NCI-H1105 (cell line): ENCODE measurements around the gene MAP2.

Experiments
- DNase-seq: peaks from one replicate; lab custom pipeline; 2025; lab: John Stamatoyannopoulos, UW

MAP2 gene, protein sequence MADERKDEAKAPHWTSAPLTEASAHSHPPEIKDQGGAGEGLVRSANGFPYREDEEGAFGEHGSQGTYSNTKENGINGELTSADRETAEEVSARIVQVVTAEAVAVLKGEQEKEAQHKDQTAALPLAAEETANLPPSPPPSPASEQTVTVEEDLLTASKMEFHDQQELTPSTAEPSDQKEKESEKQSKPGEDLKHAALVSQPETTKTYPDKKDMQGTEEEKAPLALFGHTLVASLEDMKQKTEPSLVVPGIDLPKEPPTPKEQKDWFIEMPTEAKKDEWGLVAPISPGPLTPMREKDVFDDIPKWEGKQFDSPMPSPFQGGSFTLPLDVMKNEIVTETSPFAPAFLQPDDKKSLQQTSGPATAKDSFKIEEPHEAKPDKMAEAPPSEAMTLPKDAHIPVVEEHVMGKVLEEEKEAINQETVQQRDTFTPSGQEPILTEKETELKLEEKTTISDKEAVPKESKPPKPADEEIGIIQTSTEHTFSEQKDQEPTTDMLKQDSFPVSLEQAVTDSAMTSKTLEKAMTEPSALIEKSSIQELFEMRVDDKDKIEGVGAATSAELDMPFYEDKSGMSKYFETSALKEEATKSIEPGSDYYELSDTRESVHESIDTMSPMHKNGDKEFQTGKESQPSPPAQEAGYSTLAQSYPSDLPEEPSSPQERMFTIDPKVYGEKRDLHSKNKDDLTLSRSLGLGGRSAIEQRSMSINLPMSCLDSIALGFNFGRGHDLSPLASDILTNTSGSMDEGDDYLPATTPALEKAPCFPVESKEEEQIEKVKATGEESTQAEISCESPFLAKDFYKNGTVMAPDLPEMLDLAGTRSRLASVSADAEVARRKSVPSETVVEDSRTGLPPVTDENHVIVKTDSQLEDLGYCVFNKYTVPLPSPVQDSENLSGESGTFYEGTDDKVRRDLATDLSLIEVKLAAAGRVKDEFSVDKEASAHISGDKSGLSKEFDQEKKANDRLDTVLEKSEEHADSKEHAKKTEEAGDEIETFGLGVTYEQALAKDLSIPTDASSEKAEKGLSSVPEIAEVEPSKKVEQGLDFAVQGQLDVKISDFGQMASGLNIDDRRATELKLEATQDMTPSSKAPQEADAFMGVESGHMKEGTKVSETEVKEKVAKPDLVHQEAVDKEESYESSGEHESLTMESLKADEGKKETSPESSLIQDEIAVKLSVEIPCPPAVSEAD (N-terminal part only)

DNA sequence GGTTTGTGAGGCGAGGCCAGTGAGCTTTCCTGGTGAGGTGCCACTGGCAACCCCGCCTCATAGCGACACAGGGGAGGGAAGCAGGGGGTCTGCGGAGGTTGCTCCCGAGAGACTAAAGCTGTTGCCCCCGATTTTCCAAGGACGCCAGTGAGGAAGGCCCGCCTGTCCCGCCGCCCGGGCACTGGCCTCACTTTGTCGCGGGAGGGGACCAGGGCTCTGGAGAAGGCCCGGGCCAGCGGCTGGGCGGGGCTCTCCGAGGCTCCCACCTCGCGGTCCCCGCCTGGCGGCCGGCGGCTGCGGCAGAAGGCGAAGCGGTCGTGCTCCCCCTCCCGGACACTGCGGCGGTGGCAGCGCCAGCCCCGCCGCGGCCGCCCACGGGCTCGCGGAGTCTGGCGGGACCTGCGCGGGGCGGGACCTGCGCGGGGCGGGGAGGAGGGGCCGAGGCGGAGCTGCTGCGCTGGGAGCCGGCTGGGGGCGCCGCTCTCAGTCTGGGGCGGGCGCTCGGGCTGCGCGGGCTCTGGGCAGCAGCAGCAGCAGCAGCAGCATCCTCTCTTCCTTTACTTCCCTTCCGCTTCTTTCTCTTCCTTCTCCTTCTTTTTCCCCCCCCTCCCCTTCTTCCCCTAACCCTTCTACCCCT is at the start of gene MAP2:
TSS of gene MAP2 (plus strand) at position 486 of the 637 bp plus-strand sequence. CDS start 229,124 bp downstream, outside the sequence.
- DNase-seq = peak; percentile 77

DNA sequence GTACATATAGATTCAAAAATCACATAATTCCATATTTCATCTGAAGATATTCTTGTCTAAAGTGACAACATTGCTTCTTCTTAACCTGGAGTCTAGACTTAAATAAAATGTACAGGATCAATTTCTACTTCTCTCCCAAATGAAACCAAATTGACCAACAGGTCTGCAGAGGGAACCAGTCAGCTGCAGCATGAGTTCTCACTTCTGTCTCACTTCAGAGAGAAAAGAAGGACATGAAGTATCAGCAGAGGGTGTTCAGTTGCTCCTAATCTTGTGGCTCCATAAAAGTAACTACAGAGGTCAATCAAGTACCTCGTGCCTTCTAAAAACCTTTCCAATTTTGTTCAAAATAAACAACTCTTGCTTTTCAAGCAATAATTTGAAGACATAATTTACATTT is 47.2 kb upstream of the MAP2 start:
- no peak for DNase-seq

DNA sequence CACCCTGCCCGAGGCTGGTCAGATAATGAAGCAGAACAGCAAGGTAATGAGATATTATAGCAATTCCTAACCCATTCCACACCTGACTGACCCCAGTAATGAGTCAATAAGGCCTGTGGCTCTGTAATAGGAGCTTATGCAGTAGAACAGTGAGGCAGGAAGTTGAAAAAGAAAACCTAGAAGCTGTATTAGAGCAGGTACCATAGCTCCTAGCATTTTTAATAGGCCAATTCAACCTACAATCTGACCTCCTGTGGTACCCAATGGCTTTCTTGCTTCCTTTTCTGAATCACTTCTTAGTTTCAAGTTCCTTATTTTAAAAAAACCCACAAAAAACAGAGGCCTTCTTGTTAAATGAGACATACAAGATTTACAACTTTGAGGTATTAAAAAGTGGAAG is 43.6 kb upstream of the MAP2 start:
- DNase-seq = peak; percentile 7

DNA sequence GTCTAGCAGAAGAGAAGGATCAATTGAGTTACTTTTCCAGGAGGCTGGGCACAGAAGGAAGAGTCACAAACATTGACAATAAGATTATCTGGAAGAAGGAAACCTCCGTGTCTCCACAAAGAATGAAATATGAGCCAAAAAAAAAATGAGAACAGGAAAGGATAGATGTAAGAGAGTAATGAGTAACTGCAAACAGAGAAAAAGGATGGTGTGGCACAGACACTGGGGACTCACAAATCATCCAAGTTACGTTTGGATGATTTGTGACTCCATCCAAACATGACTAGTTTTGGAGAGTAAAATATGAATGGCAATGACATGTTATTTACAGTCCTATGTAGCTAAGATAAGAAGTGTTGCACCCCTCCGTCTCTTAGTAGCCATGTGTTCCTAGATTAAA is 42.8 kb upstream of the MAP2 start:
- no peak for DNase-seq

DNA sequence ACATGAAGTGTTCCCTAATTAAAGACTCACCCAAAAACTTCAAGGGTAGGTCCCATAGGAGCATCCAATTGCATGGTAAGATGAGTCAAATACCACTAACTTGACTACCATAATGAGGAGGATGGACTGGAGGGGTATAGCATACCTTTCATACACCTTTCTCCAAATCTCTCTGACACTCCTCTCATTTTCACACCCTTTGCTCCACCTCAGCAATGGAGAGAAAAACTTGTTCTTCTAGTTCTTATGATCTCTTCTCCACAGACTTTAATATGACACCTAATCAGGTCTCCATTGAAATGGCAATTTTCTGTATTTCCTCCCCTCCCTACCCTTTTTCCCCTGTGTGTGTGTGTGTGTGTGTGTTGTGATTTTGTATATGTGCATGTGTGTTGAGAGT is 41.1 kb upstream of the MAP2 start:
- no peak for DNase-seq

DNA sequence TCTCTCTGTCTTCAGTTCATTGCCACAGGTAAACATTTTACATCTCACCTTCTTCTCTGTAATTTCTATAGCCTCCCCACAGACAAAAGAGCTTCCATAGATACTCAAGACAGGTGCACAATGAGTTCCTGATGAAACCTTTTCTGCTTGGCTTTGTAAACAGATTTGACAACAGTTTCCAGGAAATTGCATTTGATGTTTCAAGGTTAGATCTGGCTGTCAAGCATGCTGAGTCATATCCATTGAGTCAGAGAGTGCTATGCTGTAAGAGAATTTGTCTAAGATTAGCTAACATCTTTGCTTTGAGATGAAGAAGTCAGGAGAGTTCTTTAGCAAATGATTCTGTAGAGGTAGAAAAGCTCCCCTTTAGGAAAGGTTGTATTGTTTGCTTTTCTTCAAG is 40.6 kb upstream of the MAP2 start:
- DNase-seq = no peak

DNA sequence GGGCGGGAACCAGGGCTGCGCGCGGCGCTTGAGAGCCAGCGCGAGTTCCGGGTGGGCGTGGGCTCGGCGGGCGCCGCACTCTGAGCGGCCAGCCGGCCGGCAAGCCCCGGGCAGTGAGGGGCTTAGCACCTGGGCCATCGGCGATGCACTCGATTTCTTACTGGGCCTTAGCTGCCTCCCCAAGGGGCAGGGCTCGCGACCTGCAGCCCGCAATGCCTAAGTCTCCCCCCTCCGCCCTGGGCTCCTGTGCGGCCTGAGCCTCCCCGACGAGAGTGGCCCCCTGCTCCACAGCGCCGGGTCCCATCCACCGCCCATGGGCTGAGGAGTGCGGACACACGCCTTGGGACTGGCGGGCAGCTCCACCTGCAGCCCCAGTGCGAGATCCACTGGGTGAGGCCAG is 36.5 kb upstream of the MAP2 start:
- DNase-seq = no peak

DNA sequence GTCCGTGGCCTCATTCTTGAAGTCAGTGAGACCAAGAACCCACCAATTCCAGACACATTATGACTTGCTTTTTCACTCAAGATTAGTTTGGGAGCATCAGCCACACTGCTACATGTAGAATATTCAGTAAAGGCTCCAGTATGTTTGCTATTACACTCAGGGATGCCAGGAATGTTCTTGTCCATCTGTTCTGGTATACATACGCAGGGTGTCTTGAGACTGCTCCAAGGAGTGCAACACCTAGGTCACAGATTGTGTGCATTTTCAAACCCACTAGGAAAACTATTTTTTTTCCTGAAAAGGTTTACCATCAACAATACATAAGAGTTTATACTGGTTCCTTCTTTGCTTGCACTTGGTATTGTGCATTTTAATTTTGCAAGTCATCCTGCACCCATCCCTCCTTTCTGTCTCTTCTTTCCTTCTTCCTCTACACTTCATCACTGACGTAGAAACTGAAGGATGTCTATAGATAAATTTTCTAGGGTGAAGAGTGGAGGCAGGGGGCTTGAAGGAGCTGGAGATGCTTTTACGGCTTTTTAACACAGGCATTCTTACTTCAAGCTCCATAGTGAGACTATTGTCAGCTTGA is 35.3 kb upstream of the MAP2 start:
- no peak for DNase-seq

DNA sequence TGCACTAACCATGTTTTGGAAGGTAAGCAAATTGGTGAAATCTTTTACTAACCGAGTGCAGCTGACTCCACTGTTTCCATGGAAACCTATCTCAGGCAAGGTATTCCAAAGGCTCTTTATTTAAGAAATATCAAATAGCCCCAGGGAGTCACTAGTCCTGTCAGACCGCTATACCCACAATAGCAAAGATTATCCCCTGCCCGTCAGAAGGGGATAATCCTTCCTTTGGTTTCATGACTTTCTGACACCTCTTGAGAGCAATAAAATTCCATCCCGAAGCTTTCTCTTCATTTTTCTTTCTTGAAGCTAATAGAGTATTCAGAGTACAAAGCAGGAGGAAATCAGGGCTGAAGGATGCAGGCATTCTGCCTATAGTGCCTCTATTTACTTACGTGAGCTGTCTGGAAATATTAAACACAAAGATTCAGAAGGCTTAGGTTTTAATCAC is 34.7 kb upstream of the MAP2 start:
- no peak for DNase-seq

DNA sequence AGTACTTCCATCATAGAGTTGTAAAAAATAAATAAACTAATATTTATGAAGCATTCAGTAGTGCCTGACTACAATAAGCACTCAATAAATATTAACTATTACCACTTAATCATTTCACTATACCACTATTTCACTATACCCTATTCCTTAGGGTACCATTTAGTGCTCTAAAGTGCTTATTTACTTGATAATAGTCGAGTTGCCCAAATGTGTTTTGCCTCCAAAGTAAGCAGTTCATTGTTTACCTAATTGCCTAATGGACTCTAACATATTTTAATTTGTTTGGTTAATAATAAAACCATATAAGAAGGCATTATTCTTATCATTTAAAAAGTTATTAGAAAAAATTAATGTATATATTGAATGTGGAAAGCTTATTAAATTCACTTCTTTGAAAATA is 33.0 kb upstream of the MAP2 start:
- DNase-seq = no peak

DNA sequence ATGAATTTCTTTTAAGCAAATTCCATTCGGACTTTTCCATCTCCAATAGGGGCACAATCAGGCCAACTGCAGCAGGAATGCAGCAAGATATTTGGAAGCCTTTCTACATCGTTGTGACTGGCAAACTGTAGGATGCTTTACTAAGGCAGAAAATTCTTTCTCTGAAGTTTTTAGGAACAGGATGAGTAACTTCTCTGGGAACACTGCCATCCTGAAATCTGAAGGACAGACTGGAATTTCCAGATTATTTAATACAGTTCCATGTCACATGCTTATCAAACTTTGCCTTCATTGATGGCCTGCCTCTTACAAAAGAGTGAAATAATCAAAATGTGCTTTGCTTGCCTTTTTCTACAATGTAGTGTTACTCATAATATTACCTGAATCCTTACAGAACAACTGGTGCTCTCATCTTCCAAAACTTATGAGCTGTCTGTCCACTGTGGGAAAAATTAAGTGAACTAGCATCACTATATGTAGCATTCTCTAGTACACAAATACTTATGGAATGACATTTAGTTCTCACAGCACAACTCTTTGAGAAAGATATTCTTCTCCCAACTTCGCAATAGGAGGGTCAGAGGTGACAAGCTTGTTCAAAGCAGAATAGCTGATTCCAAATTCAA is 32.0 kb upstream of the MAP2 start:
- DNase-seq = no peak

DNA sequence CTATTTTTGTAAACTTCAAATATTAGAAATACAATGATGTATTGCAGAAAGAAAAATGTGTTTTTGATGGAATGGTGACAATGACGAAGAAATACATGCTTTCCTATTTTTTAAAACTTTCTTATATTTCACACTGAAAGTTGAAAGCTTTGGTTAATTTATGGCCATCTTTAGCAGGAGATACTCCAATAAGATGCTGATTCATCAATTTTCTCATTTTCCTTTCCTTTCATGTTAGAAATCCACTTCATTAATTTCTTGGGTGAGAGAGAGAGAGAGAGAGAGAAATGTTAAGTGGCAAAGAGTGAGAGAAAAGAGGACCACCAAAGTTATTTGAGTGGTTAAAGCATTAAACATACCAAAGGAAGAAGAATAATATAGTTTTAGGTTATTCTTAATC is 28.6 kb upstream of the MAP2 start:
- no peak for DNase-seq

DNA sequence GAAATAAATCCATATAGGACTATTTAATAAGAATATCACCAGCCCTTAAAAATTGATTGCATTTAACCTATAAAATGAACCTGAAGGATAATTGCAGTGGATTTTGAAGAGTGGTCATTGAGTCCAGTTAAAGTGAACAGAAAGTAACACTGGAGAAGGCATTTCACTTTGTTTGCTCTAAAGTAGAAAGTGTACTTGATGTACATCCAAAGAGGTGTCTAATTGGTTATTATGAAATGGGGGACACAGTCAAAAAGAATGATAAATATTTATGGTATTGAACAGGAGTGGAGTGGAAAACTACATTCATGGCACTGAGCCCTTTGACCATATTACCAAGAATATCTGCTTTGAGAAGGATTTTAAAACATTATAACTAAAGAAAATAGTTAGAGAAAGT is 28.2 kb upstream of the MAP2 start:
- DNase-seq = no peak

DNA sequence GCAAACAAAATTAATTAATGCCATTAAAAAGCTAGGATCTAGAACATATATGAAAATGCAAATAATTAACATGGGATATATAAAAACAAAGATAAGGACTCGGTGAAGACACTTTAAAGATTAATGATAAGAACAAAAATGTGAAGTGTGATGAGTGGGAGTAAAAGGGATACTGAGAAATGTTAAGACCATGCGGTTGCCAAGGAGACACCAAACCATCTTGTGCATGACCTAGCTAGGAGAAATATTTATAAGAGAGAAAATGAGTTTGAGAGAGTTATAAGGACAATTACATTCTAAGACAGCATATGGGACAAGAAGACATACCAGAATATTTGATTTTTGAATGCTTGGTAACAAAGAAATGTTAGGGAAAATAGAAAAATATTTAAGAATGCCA is 25.4 kb upstream of the MAP2 start:
- no peak for DNase-seq

DNA sequence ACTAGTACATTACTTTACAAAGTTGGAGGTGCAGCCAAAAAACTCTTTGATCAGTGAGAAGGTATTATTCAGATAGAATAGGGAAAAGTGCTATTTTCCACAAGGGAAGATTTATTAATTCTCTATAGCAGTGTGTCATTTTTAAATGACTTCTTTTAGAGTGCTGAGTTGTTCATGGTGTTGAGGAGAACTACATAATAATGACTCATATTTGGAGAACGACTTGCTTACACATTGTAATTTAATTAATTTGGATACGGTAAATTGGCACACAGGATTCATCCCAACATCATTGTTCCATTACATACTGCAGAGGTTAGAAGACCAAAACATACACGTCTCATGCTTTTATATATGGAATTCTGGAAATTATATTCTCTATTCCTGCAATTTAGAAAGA is 22.1 kb upstream of the MAP2 start:
- no peak for DNase-seq

DNA sequence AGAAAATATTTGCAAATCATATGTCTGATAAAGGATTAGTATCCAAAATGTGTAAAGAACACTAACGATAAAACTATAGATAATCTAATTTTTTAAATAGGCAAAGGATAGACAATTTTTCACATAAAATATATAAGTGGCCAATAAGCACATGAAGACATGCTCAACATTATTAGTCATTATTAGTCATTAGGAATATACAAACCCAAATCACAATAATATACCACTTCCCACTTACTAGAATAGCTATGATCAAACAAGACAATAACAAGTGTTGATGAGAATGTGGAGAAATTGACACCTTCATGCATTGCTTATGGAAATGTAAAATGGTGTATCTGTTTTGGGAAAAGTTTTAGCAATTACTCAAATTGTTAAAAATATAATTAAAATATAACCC is 12.6 kb upstream of the MAP2 start:
- no peak for DNase-seq

DNA sequence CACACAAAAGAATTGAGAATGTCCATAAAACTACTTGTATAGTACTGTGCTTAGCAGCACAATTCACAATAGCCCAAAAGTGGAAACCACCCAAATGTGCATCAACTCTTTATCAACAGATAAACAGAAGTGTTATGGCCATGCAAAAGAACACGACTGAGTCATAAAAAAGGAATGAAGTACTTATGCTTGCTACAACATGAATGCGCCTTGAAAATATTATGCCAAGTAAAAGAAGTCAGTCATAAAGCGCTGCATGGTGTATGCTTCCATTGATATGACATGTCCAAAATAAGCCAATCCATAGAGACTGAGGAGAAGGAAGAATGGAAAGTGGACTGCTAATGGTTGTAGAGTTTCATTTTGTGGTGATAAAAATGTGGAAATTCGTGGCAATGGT is 12.1 kb upstream of the MAP2 start:
- DNase-seq = no peak

DNA sequence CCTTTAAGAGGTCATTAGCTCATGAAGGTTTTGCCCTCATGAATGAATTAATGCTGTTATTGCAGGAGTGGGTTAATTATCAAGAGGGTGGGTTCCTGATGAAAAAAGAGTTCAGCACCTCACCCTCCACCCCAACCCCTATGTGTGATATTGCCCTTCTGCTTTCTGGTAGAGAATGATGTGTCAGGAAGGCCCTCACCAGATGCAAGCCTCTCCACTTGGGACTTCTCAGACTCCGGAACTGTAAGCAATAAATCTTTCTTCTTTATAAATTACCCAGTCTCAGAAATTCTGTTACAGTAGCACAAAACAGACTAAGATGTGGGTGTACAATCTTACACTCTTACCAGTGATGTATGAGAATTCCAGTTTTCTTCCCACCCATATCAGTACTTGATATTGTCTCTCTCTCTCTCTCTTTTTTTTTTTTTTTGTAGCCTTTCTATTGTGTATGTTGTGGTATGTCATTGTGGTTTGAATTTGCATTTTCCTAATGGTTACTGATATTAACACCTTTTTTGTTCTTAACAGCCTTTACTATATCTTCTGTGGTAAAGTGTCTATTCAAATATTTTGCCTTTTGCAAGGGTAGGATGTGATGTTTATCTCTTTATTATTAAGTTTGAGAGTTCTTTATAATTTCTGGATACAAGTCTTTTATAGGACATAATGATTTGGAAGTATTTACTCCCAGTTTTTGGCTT is 10.4 kb upstream of the MAP2 start:
- DNase-seq = no peak

DNA sequence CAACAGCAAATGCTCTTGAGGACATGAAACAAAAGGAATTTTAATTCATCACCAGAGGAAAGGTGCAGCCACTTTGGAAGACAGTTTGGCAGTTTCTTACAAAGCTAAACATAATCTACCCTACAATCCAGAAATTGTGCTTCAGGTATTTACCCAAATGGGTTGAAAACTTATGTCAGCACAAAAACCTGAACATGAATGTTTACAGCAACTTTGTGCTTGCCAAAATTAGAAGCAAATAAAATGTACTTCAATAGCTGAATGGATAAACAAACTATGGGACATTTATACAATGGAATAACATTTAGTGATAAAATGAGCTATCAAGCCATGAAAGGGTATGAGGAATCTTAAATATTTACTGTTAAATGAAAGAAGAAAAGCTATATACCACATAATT is 6.9 kb upstream of the MAP2 start:
- no peak for DNase-seq

DNA sequence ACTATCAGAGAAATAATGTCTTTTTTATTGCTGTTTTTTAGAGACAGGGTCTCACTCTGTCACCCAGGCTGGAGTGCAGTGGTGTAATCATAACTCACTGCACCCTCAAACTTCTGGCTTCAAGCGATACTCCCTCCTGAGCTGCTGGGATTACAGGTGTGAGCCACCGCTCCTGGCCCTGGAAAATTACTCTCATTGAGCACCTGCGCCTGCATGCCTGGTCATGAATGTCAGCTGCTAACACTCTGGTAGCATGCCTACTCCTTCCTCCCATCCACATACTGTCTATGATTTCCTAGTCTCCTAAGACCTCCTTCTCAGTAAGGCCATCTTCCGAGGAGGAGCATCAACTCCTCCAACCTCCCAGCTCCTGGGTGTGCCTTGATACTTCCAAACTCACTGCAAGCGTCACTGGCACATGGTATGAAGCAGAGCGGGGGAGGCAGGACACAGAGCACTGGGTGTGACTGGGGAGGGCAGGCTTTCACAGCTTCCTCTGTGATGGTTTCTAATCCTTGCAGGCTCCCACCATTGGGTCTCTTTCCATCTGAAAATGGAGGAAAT is 1.6 kb upstream of the MAP2 start:
- DNase-seq = peak; percentile 71
